HEK293 (cell line): Measurements from ENCODE around the gene KCNK4.
A peak's percentile ranks its signal among the peaks of the same experiment; 100 is the strongest.

Experiments
- HIC1 ChIP-seq: fragments of 450-650 bp; formaldehyde crosslinking; IDR thresholded peaks from 2 replicates; pipeline ENCODE4 v1.5.1; 2016; ENCODE audit warnings: missing biosample characterization, missing genetic modification characterization
- IKZF3 ChIP-seq: fragments of 450-650 bp; IDR thresholded peaks from 2 replicates; pipeline ENCODE4 v1.5.0; 2018; ENCODE audit warnings: missing biosample characterization, mild to moderate bottlenecking, missing genetic modification characterization, moderate library complexity
- KLF7 ChIP-seq: fragments of 450-650 bp; formaldehyde crosslinking; IDR thresholded peaks from 2 replicates; pipeline ENCODE4 v1.5.1; 2016; ENCODE audit warnings: missing biosample characterization, missing genetic modification characterization, borderline replicate concordance
- ZBTB8A ChIP-seq: fragments of 450-650 bp; formaldehyde crosslinking; IDR thresholded peaks from 2 replicates; pipeline ENCODE4 v1.5.1; 2016; ENCODE audit warnings: missing biosample characterization, missing genetic modification characterization
- ZIC2 ChIP-seq: fragments of 450-650 bp; formaldehyde crosslinking; IDR thresholded peaks from 2 replicates; pipeline ENCODE4 v1.5.1; 2016; ENCODE audit warnings: missing biosample characterization, missing genetic modification characterization
- ZNF133 ChIP-seq: fragments of 450-650 bp; formaldehyde crosslinking; IDR thresholded peaks from 2 replicates; pipeline ENCODE4 v1.5.1; 2016; ENCODE audit warnings: missing biosample characterization, missing genetic modification characterization
- ZNF146 ChIP-seq: fragments of 450-650 bp; formaldehyde crosslinking; IDR thresholded peaks from 2 replicates; pipeline ENCODE4 v1.5.1; 2016; ENCODE audit warnings: missing biosample characterization, missing genetic modification characterization
- ZNF2 ChIP-seq: fragments of 450-650 bp; formaldehyde crosslinking; IDR thresholded peaks from 2 replicates; pipeline ENCODE4 v1.5.1; 2016; ENCODE audit warnings: missing biosample characterization, missing genetic modification characterization
- ZNF221 ChIP-seq: fragments of 450-650 bp; formaldehyde crosslinking; IDR thresholded peaks from 2 replicates; pipeline ENCODE4 v1.5.1; 2017; ENCODE audit warnings: missing biosample characterization, missing genetic modification characterization, borderline replicate concordance
- ZNF239 ChIP-seq: fragments of 450-650 bp; formaldehyde crosslinking; IDR thresholded peaks from 2 replicates; pipeline ENCODE4 v1.5.1; 2016; ENCODE audit warnings: missing biosample characterization, missing genetic modification characterization
- ZNF274 ChIP-seq, 2 experiments: fragments of 200-500 bp in 1 of 2; fragments of 450-650 bp in 1 of 2; sonication (Bioruptor generic) in 1 of 2; formaldehyde crosslinking in 1 of 2; IDR thresholded peaks; 2 replicates each; pipeline versions ENCODE4 v1.5.1 to v1.6.1; 2014 to 2016; ENCODE audit warnings: borderline replicate concordance in 1 of 2, inconsistent platforms in 1 of 2, low read length in 1 of 2, missing biosample characterization in 1 of 2, missing genetic modification characterization in 1 of 2
- ZNF391 ChIP-seq: fragments of 450-650 bp; formaldehyde crosslinking; IDR thresholded peaks from 2 replicates; pipeline ENCODE4 v1.5.1; 2016; ENCODE audit warnings: low read depth, missing biosample characterization, missing genetic modification characterization, borderline replicate concordance
- ZNF398 ChIP-seq: fragments of 450-650 bp; formaldehyde crosslinking; IDR thresholded peaks from 2 replicates; pipeline ENCODE4 v1.5.1; 2017; ENCODE audit warnings: missing biosample characterization, missing genetic modification characterization
- ZNF433 ChIP-seq: fragments of 450-650 bp; formaldehyde crosslinking; IDR thresholded peaks from 2 replicates; pipeline ENCODE4 v1.5.1; 2016; ENCODE audit warnings: missing biosample characterization, missing genetic modification characterization, low read depth
- ZNF48 ChIP-seq: fragments of 450-650 bp; formaldehyde crosslinking; IDR thresholded peaks from 2 replicates; pipeline ENCODE4 v1.5.1; 2016; ENCODE audit warnings: missing biosample characterization, missing genetic modification characterization
- ZNF571 ChIP-seq: fragments of 450-650 bp; formaldehyde crosslinking; IDR thresholded peaks from 2 replicates; pipeline ENCODE4 v1.5.0; 2017; ENCODE audit warnings: missing biosample characterization, missing genetic modification characterization
- ZNF596 ChIP-seq: fragments of 450-650 bp; IDR thresholded peaks from 2 replicates; pipeline ENCODE4 v1.5.0; 2018; ENCODE audit warnings: missing biosample characterization, mild to moderate bottlenecking, missing genetic modification characterization, moderate library complexity
- ZNF600 ChIP-seq: fragments of 450-650 bp; formaldehyde crosslinking; IDR thresholded peaks from 2 replicates; pipeline ENCODE4 v1.5.1; 2016; ENCODE audit warnings: missing biosample characterization, missing genetic modification characterization
- ZNF610 ChIP-seq: fragments of 450-650 bp; formaldehyde crosslinking; IDR thresholded peaks from 2 replicates; pipeline ENCODE4 v1.5.1; 2016; ENCODE audit warnings: missing biosample characterization, missing genetic modification characterization, borderline replicate concordance
- ZNF621 ChIP-seq: fragments of 450-650 bp; formaldehyde crosslinking; IDR thresholded peaks from 2 replicates; pipeline ENCODE4 v1.5.1; 2017; ENCODE audit warnings: missing biosample characterization, missing genetic modification characterization
- ZNF639 ChIP-seq: fragments of 450-650 bp; formaldehyde crosslinking; IDR thresholded peaks from 2 replicates; pipeline ENCODE4 v1.5.1; 2016; ENCODE audit warnings: missing biosample characterization, missing genetic modification characterization
- ZNF776 ChIP-seq: fragments of 450-650 bp; formaldehyde crosslinking; IDR thresholded peaks from 2 replicates; pipeline ENCODE4 v1.5.0; 2017; ENCODE audit warnings: missing biosample characterization, missing genetic modification characterization, borderline replicate concordance
- ZSCAN5A ChIP-seq: fragments of 450-650 bp; formaldehyde crosslinking; IDR thresholded peaks from 2 replicates; pipeline ENCODE4 v1.5.1; 2016; ENCODE audit warnings: missing biosample characterization, missing genetic modification characterization
- ZXDB ChIP-seq: fragments of 450-650 bp; formaldehyde crosslinking; IDR thresholded peaks from 2 replicates; pipeline ENCODE4 v1.5.1; 2016; ENCODE audit warnings: missing biosample characterization, missing genetic modification characterization
- TF ChIP-seq, protein P1 (sequence below): fragments of 450-650 bp; IDR thresholded peaks from 2 replicates; pipeline ENCODE4 v1.5.1; 2018; ENCODE audit warnings: missing biosample characterization, missing genetic modification characterization
- TF ChIP-seq, protein P2 (sequence below): fragments of 450-650 bp; formaldehyde crosslinking; IDR thresholded peaks from 2 replicates; pipeline ENCODE4 v1.5.1; 2016; ENCODE audit warnings: missing biosample characterization, missing genetic modification characterization

The KCNK4 gene

GRCh38 chr11:64245797-64246620, 45.1 kb upstream of the KCNK4 start (continued):
- TF ChIP-seq ZNF2 (tag by site-specific recombination) (no peak), ZNF571 (tag by site-specific recombination) (no peak), ZNF48 (tag by site-specific recombination) (no peak), ZNF398 (tag by site-specific recombination) (no peak; the same call in 1 of the 2 replicates), HIC1 (peak; percentile 80), ZNF146 (tag by site-specific recombination) (no peak; the same call in 1 of the 2 replicates), ZNF221 (tag by site-specific recombination) (no peak), ZNF610 (tag by site-specific recombination) (no peak), KLF7 (tag by site-specific recombination) (peak; percentile 25; the same call in 1 of the 2 replicates), ZNF639 (tag by site-specific recombination) (no peak), ZNF621 (tag by site-specific recombination) (no peak), ZNF596 (tag by site-specific recombination) (no peak), ZNF239 (no peak), ZNF600 (tag by site-specific recombination) (peak; percentile 73; the same call in 1 of the 2 replicates), ZNF776 (tag by site-specific recombination) (no peak), ZNF391 (no peak; the same call in 1 of the 2 replicates), ZNF433 (tag by site-specific recombination) (no peak), ZNF133 (no peak), ZXDB (tag by site-specific recombination) (no peak; the same call in 1 of the 2 replicates), IKZF3 (tag by site-specific recombination) (no peak), ZIC2 (tag by site-specific recombination) (peak; percentile 65), ZBTB8A (tag by site-specific recombination) (peak; percentile 45), ZNF274 (IDR thresholded peaks at IDR 0.05; ENCODE audit: low read length) (no peak), ZNF274 (tag by site-specific recombination; IDR thresholded peaks at IDR 0.05; ENCODE audit: borderline replicate concordance) (no peak), ZSCAN5A (tag by site-specific recombination) (peak; percentile 98; the same call in 1 of the 2 replicates)
- TF ChIP-seq, protein P1, sequence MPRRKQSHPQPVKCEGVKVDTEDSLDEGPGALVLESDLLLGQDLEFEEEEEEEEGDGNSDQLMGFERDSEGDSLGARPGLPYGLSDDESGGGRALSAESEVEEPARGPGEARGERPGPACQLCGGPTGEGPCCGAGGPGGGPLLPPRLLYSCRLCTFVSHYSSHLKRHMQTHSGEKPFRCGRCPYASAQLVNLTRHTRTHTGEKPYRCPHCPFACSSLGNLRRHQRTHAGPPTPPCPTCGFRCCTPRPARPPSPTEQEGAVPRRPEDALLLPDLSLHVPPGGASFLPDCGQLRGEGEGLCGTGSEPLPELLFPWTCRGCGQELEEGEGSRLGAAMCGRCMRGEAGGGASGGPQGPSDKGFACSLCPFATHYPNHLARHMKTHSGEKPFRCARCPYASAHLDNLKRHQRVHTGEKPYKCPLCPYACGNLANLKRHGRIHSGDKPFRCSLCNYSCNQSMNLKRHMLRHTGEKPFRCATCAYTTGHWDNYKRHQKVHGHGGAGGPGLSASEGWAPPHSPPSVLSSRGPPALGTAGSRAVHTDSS (tag by site-specific recombination): no peak
- TF ChIP-seq, protein P2, sequence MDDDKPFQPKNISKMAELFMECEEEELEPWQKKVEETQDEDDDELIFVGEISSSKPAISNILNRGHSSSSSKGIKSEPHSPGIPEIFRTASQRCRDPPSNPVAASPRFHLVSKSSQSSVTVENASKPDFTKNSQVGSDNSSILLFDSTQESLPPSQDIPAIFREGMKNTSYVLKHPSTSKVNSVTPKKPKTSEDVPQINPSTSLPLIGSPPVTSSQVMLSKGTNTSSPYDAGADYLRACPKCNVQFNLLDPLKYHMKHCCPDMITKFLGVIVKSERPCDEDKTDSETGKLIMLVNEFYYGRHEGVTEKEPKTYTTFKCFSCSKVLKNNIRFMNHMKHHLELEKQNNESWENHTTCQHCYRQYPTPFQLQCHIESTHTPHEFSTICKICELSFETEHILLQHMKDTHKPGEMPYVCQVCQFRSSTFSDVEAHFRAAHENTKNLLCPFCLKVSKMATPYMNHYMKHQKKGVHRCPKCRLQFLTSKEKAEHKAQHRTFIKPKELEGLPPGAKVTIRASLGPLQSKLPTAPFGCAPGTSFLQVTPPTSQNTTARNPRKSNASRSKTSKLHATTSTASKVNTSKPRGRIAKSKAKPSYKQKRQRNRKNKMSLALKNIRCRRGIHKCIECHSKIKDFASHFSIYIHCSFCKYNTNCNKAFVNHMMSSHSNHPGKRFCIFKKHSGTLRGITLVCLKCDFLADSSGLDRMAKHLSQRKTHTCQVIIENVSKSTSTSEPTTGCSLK: no peak
